Activated CD4-positive, alpha-beta T cell treated with anti-CD3 and anti-CD28 coated beads, Interleukin-2, amount 10 ng/mL, durations not matched to agents 7 days and 5 days (primary cell): Measurements from ENCODE around the gene LFNG. TPM values are rescaled to one million over a fixed set of nuclear protein-coding genes. Genes with fewer than 3 reads are reported as not detected.
"Not testable (repeated sequence)": the region's sequence is repeated elsewhere in the genome, so short reads cannot be mapped to it uniquely, and the experiment has no call there.

ENCODE experiments used
- CTCF ChIA-PET: fragments of 350-600 bp; sonication (Branson Sonifier 250); formaldehyde crosslinking; loops from one replicate; lab custom pipeline; 2021; ENCODE audit warnings: antibody characterized with exemption; lab: Charles Lee
- POLR2A ChIA-PET: fragments of 350-600 bp; sonication (Branson Sonifier 250); formaldehyde crosslinking; loops from one replicate; lab custom pipeline; 2021; ENCODE audit warnings: antibody characterized with exemption; lab: Charles Lee
- DNase-seq: peaks from one replicate; pipeline ENCODE4 v3.0.0-alpha.2; 2020
- H3K27ac Mint-ChIP-seq: one replicate; pipeline ENCODE4 v1.8.0; 2021; ENCODE audit warnings: mild to moderate bottlenecking, moderate library complexity, mixed read lengths
- H3K27me3 Mint-ChIP-seq: one replicate; pipeline ENCODE4 v1.8.0; 2021; ENCODE audit warnings: mixed read lengths
- H3K36me3 Mint-ChIP-seq: one replicate; pipeline ENCODE4 v1.8.0; 2021; ENCODE audit warnings: low read depth, mixed read lengths
- H3K4me1 Mint-ChIP-seq: one replicate; pipeline ENCODE4 v1.8.0; 2021; ENCODE audit warnings: mixed read lengths
- H3K4me3 Mint-ChIP-seq: one replicate; pipeline ENCODE4 v1.8.0; 2021; ENCODE audit warnings: mild to moderate bottlenecking, moderate library complexity, mixed read lengths
- H3K9me3 Mint-ChIP-seq: one replicate; pipeline ENCODE4 v1.8.0; 2021; ENCODE audit warnings: mixed read lengths
- total RNA-seq, 2 experiments: library from RNA; stranded (reverse); gene quantifications; one replicate each; pipeline ENCODE4 v1.2.3, GENCODE V29; 2021

The LFNG gene
- total RNA-seq, 2 experiments from 2014 or later = 93.3 to 109 TPM

DNA sequence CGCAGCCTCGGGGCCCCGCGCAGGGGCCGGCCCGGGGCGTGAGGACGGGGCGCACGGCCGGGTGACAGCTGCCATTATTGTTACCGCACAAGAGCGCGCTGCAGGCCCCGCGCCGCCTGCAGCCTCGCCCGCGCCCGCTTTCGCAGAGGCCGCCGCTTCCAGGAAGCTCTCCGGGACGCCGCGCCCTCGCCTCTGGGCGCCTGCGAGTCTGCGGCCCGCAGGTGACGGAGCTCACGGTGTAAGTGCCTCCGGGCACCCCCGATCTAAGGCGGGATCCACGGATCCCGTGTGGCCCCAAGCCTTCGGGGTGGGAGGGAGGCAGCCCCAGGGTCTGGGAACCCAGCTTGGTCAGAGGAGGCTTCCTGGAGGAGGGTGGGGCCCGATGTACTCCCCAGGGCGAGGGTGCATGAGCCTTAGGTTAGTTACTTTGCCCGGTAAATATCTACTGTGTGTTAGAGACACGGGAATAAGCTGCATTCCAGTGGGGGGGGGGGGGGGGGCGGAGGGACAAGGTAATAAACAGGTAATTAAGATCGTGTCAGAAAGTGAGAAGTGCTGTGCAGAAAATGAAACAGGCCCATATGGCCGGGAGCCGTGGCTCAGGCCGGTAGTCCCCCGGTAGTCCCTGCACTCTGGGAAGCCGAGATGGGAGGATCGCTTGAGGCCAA, 39.8 kb downstream of the LFNG start:
- no peaks in the 10 kb centered on the region for H3K9me3 Mint-ChIP-seq
- H3K27ac Mint-ChIP-seq = peak overlapping the region; percentile 80
- peak; percentile 47 for DNase-seq
- POLR2A ChIA-PET = no interaction called here
- H3K4me3 Mint-ChIP-seq = peak overlapping the region; percentile 77
- CTCF ChIA-PET = interaction anchor here (0.6 to 1.2 kb wide), 3 partner anchors 42 to 150 kb away, joined by 3 to 4 read pairs (median 3); partner anchors contain the start of gene TTYH3
- no peaks in the 10 kb centered on the region for H3K27me3 Mint-ChIP-seq
- H3K36me3 Mint-ChIP-seq = peaks cover 3% of the 10 kb centered on the region
- H3K4me1 Mint-ChIP-seq = peaks cover 35% of the 10 kb centered on the region

DNA sequence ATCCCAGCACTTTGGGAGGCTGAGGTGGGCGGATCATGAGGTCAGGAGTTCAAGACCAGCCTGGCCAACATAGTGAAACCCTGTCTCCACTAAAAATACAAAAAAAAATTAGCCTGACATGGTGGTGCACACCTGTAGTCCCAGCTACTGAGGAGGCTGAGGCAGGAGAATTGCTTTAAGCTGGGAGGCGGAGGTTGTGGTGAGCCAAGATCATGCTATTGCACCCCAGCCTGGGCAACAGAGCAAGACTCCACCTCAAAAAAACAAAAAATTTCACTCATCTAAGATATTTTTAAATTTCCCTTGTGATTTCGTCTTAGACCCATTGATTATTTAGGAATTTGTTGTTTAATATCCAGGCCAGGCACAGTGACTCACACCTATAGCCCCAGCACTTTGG, 44.4 kb downstream of the LFNG start:
- Mint-ChIP-seq H3K27ac (peak overlapping the region; percentile 46), H3K4me1 (peaks cover 35% of the 10 kb centered on the region)
- H3K27me3 Mint-ChIP-seq, H3K36me3 Mint-ChIP-seq, H3K4me3 Mint-ChIP-seq, POLR2A ChIA-PET, H3K9me3 Mint-ChIP-seq, CTCF ChIA-PET, DNase-seq: not testable (repeated sequence)

DNA sequence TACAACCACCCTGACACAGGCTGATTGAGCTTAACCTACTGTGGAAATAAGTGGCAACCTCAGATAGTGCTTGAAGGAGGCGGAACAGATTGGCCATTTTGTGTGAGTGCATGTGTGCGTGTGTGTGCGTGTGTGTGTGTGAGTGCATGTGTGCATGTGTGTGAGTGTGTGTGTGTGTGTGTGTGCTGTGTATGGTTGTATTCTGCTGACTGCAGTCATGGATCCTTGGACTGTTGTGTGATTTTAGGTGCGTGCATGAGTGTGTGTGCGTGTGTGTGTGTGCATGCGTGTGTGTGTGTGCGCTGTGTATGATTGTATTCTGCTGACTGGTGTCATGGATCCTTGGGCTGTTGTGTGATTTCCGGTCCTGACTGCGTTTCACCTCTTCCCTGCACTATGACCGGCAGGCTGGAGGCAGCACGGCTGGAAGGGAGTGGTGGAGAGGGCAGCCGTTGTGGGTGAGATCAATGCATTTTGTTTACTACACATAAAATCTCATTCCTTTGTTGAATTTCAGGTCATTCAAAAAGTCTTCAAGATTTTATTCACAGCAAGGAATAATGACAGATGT, 45.5 kb downstream of the LFNG start:
- POLR2A ChIA-PET = no interaction called here
- H3K4me3 Mint-ChIP-seq = no peak overlapping the region
- no peaks in the 10 kb centered on the region for H3K27me3 Mint-ChIP-seq
- peaks cover 27% of the 10 kb centered on the region for H3K4me1 Mint-ChIP-seq
- no peak for DNase-seq
- no peak overlapping the region for H3K27ac Mint-ChIP-seq
- H3K36me3 Mint-ChIP-seq = peaks cover 5% of the 10 kb centered on the region
- H3K9me3 Mint-ChIP-seq = no peaks in the 10 kb centered on the region
- CTCF ChIA-PET = no interaction called here

DNA sequence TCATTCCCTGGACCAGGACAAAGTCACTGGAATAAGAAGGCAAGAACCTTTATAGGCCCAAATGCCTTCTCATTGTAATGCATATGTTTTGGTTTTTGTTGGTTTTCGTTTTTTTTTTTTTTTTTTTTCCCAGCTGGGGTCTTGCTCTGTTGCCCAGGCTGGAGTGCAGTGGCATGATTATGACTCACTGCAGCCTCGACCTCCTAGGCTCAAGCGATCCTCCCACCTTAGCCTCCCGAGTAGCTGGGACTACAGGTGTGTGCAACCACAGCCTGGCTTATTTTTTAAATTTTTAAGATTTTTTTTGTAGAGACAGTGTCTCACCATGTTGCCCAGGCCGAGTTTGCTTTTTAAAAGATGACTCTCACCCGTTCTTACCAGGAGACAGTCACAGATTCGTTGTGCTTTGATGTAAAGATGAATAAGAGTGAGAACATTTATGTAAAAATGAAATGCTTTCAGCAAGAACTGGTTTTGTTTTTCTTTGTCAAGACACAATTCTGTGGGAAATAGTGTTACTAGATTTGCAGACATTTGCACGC, 46.8 kb downstream of the LFNG start:
- Mint-ChIP-seq H3K36me3 (peaks cover 5% of the 10 kb centered on the region), H3K4me1 (peaks cover 25% of the 10 kb centered on the region), H3K9me3 (no peaks in the 10 kb centered on the region), H3K27me3 (no peaks in the 10 kb centered on the region), H3K27ac (peak overlapping the region; percentile 62), H3K4me3 (no peak overlapping the region)
- ChIA-PET POLR2A (no interaction called here), CTCF (interaction anchor here (0.6 to 0.7 kb wide), 2 partner anchors 17 to 58 kb away, joined by 3 to 4 read pairs; no protein-coding TSS in a partner anchor)
- DNase-seq = no peak

DNA sequence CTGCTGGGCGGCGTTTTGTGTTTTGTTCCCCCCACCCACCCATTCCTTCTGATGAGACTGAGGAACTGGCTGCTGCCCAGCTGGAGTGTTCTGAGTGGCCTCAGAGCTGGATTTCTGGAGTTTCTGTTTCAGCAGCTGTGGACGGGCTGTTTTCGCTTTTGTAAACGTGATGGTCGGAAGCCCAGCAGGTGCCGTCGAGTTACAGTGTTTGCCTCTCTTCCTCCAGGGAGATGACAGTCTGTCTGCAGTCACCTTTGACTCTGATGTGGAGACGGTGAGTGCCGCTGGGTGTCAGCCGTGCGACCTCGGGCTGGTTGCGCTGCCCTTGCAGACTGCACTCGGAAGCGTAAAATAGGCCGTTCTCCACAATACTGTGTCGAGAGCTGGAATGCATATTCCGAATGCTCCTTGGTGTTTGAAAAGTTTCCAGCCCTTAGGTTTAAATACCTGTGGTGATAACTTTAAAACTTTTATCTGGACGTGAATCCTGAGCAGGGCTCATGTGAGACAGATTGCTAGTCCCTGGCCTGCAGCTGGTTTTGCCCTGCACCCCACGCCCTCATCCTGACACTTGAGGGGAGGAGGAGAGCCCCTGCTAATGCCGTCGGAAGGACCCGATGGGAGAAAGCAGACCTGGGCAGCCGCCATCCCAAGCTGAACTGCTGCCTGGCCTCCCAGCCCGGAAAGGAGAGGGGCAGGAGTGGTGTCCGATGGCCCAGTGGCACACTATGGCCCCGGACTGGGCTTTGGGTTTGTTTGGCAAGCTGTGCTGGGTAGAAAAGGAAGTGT, 47.5 kb downstream of the LFNG start:
- POLR2A ChIA-PET = no interaction called here
- H3K9me3 Mint-ChIP-seq = no peaks in the 10 kb centered on the region
- peak overlapping the region; percentile 62 for H3K27ac Mint-ChIP-seq
- H3K27me3 Mint-ChIP-seq = no peaks in the 10 kb centered on the region
- H3K4me1 Mint-ChIP-seq = peaks cover 21% of the 10 kb centered on the region
- CTCF ChIA-PET = interaction anchor here (0.7 to 1.8 kb wide), 2 partner anchors 58 to 142 kb away, joined by 4 to 5 read pairs; no protein-coding TSS in a partner anchor
- H3K36me3 Mint-ChIP-seq = peaks cover 5% of the 10 kb centered on the region
- peak; percentile 40 for DNase-seq
- no peak overlapping the region for H3K4me3 Mint-ChIP-seq

DNA sequence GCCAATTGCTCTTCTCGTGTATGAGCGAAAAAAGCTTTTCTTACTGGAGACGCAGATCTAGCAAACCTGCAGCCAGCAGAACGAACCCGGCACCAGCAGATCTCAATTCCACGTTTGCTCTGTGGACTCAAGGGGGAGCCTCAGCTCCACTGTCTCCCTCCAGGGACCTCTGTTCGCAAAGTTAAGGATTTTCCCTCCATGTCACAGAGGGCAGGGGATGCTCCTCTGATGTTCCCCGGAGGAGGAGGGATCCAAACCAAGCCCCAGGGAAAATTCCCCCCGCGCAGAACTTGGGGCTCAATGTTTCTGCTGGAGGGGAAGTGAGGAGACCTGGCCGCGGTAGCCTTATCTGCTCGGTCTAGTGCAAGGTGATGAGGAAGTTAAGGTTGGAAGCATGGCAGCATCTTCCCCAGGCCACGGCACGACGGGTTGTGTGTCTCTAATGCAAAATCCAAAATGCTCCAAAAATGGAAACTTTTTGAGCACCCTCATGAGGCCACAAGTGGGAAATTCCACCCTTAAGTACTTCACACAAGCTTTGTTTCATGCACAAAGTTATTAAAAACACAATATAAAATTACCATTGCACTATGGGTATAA, 48.2 kb downstream of the LFNG start:
- ChIA-PET CTCF (interaction anchor here (1.0 to 1.8 kb wide), 2 partner anchors 142 to 146 kb away, joined by 3 to 5 read pairs; no protein-coding TSS in a partner anchor), POLR2A (no interaction called here)
- H3K9me3 Mint-ChIP-seq = no peaks in the 10 kb centered on the region
- no peak for DNase-seq
- H3K4me1 Mint-ChIP-seq = peaks cover 16% of the 10 kb centered on the region
- H3K27me3 Mint-ChIP-seq = no peaks in the 10 kb centered on the region
- H3K27ac Mint-ChIP-seq = no peak overlapping the region
- no peak overlapping the region for H3K4me3 Mint-ChIP-seq
- H3K36me3 Mint-ChIP-seq = peaks cover 4% of the 10 kb centered on the region

DNA sequence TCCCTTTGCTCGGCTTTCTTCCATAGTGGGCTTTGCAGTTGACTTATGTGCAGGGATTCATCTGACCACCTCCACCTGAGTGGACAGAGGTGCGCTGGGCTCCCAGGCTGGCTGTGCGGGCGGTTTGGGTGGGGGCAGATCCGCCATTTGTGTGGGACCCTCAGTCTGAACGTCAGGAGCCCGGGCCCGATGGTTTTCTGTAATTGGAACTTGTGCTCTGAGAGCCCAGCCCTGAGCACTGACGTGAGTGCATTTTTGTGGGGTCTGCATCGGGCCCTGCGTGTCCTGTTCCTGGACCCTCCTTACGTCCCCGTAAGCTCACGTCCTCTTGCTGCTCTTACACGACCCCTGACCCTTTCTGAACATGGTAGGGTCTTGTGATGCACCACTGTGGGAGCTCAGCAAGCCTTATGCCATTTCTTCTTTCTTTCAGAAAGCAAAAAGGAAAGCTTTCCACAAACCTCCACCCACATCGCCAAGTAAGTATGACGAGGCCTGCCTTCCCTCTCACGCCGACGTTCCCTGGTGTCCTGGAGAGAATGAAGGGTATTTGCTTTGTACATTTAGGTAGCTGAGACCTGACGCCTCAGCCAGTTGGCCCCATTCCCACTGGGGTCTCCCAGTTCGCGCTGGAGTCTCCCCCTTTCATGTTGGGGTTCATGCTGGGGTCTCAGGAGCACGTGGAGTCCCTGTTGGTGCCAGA, 49.1 kb downstream of the LFNG start:
- no peaks in the 10 kb centered on the region for H3K27me3 Mint-ChIP-seq
- H3K4me3 Mint-ChIP-seq = no peak overlapping the region
- ChIA-PET CTCF (interaction anchor here (1.0 to 1.8 kb wide), 2 partner anchors 141 to 147 kb away, joined by 3 to 5 read pairs; no protein-coding TSS in a partner anchor), POLR2A (no interaction called here)
- H3K27ac Mint-ChIP-seq = no peak overlapping the region
- H3K36me3 Mint-ChIP-seq = peaks cover 7% of the 10 kb centered on the region
- H3K4me1 Mint-ChIP-seq = peaks cover 16% of the 10 kb centered on the region
- no peak for DNase-seq
- no peaks in the 10 kb centered on the region for H3K9me3 Mint-ChIP-seq

DNA sequence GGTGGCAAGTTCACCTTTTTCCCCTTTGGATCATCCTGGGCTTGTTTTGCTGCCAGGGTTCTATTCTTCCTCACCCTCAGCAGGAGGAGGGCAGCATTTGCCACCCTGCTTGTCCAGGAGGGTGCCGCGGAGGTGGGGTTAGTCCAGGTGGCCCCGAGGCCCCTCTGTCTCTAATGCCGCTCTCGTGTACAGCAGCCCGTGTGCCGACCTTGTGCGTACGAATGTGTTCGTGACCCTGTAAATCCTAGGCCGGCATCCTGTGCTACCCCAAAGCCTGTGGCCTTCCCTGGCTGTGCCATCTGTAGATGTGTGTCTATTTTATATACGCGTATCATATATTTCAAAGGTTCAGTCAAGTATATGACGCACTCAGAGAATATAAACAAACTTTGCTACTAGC, 49.8 kb downstream of the LFNG start:
- POLR2A ChIA-PET = no interaction called here
- CTCF ChIA-PET = no interaction called here
- no peak overlapping the region for H3K4me3 Mint-ChIP-seq
- no peak overlapping the region for H3K27ac Mint-ChIP-seq
- H3K27me3 Mint-ChIP-seq = no peaks in the 10 kb centered on the region
- peaks cover 6% of the 10 kb centered on the region for H3K36me3 Mint-ChIP-seq
- no peak for DNase-seq
- no peaks in the 10 kb centered on the region for H3K9me3 Mint-ChIP-seq
- peaks cover 17% of the 10 kb centered on the region for H3K4me1 Mint-ChIP-seq

DNA sequence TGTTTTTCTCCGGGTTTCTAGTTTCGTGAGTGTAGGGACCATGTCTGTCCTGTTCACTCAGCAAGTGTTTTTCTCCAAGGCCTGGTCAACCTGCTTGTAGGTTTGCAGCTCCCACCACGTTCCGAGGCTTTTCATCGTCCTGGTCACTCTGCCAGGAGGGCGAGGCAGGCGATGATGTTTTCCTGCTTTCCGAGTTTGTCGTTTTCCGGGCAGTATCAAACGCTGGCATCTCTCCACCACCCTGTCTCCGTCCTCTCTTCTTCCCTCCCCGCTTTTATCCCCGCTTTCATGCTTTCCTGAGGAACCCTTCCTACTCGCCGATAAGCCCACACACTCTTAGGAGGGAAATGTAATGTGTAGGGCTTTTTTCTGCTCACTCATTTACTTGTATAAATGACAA, 50.4 kb downstream of the LFNG start:
- no peaks in the 10 kb centered on the region for H3K9me3 Mint-ChIP-seq
- H3K36me3 Mint-ChIP-seq = peaks cover 4% of the 10 kb centered on the region
- DNase-seq = no peak
- CTCF ChIA-PET = no interaction called here
- H3K27ac Mint-ChIP-seq = no peak overlapping the region
- peaks cover 18% of the 10 kb centered on the region for H3K4me1 Mint-ChIP-seq
- POLR2A ChIA-PET = no interaction called here
- no peak overlapping the region for H3K4me3 Mint-ChIP-seq
- H3K27me3 Mint-ChIP-seq = no peaks in the 10 kb centered on the region

DNA sequence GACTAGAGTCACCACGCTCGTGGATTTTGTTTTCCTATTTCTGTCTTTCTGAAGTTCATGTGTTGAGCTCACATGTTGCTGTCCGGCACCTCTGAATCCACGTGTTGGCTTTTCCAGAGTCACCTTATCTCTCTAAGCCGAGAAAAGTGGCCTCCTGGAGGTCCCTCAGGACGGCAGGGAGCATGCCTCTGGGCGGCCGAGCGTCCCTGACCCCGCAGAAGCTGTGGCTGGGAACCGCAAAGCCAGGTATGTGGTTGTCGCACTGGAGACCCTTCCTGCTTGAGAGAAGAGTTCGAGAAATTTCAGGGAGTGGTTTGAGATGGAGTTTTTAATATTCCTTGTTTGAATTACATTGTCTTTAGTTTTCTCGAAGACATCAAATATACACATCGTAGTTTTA, 51.8 kb downstream of the LFNG start:
- Mint-ChIP-seq H3K4me1 (peaks cover 26% of the 10 kb centered on the region), H3K27me3 (no peaks in the 10 kb centered on the region), H3K36me3 (peaks cover 7% of the 10 kb centered on the region), H3K27ac (no peak overlapping the region), H3K9me3 (no peaks in the 10 kb centered on the region), H3K4me3 (no peak overlapping the region)
- POLR2A ChIA-PET = no interaction called here
- DNase-seq = no peak
- CTCF ChIA-PET = interaction anchor here (1.3 kb wide), 1 partner anchor 60 kb away, joined by 3 read pairs; no protein-coding TSS in a partner anchor

DNA sequence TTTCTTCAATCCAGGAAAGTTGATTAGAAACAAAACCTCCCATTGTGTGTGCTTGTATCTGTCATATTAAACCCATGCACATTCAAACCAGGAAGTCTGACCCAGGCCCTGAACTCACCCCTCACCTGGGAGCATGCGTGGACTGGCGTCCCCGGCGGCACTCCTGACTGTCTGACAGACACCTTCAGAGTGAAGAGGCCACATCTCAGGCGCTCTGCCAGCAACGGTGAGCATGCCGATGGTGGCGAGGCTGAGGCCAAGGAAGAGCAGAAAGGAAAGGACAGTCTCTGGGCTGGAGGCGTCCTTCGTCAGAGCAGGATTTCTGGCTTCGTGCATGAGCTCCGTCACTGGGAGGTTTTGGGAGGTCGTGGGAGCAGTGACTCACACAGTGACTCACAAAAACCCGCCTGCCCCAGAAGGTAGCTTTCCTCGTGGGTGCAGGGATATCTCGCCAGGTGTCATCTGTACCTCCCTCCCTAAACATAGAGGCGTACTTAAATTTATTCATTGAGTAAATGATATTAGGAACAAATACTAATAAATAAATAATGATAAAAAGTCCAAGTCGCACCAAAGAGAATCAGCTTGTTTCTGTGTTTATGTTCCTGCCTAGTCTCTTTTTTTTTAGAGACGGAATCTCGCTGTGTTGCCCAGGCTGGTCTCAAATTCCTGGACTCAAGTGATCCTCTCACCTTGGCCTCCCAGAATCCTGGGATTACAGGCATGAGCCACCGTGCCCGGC, 52.7 kb downstream of the LFNG start:
- H3K27me3 Mint-ChIP-seq = no peaks in the 10 kb centered on the region

More for the DNA sequence above, 52.7 kb downstream of the LFNG start:
- DNase-seq = no peak
- ChIA-PET CTCF (interaction anchor here (1.3 kb wide), 1 partner anchor 61 kb away, joined by 3 read pairs; no protein-coding TSS in a partner anchor), POLR2A (no interaction called here)
- H3K36me3 Mint-ChIP-seq = peaks cover 13% of the 10 kb centered on the region
- H3K4me3 Mint-ChIP-seq = no peak overlapping the region
- H3K9me3 Mint-ChIP-seq = peaks cover 2% of the 10 kb centered on the region
- H3K27ac Mint-ChIP-seq = no peak overlapping the region
- peaks cover 20% of the 10 kb centered on the region for H3K4me1 Mint-ChIP-seq
